DMS 273 (cell line): ENCODE results near the gene LPP.
A peak's percentile ranks its signal among the peaks of the same experiment; 100 is the strongest.

Experiments used
- DNase-seq: peaks from one replicate; lab custom pipeline; 2025; ENCODE audit not compliant: unreplicated experiment; lab: John Stamatoyannopoulos, UW

Gene LPP

GRCh38 chr3:188390775-188391443 lies 237.0 kb downstream of the LPP start:
- DNase-seq, result no peak

- DNase-seq, result no peak
Measured at GRCh38 chr3:188391592-188391991, 237.6 kb downstream of the LPP start.

GRCh38 chr3:188392076-188392475 lies 238.1 kb downstream of the LPP start:
- no peak for DNase-seq

- DNase-seq, result no peak
Measured at GRCh38 chr3:188394623-188395022, 240.7 kb downstream of the LPP start.

- peak; percentile 5 for DNase-seq
Measured at GRCh38 chr3:188396251-188396650, 242.3 kb downstream of the LPP start.

- DNase-seq, result no peak
Measured at GRCh38 chr3:188396900-188397299, 242.9 kb downstream of the LPP start.

GRCh38 chr3:188397766-188398705 lies 244.1 kb downstream of the LPP start:
- DNase-seq, result peak; percentile 41

GRCh38 chr3:188400494-188401243 lies 246.7 kb downstream of the LPP start:
- no peak for DNase-seq

GRCh38 chr3:188401244-188401993 lies 247.5 kb downstream of the LPP start:
- no peak for DNase-seq

GRCh38 chr3:188402229-188402628 lies 248.3 kb downstream of the LPP start:
- DNase-seq, result no peak

GRCh38 chr3:188403404-188403803 lies 249.4 kb downstream of the LPP start:
- no peak for DNase-seq

GRCh38 chr3:188404124-188404523 lies 250.2 kb downstream of the LPP start:
- DNase-seq, result no peak

- DNase-seq, result no peak
Measured at GRCh38 chr3:188404701-188405100, 250.7 kb downstream of the LPP start.

GRCh38 chr3:188407158-188407880 lies 253.4 kb downstream of the LPP start:
- DNase-seq, result no peak

GRCh38 chr3:188408831-188409230 lies 254.9 kb downstream of the LPP start:
- no peak for DNase-seq

- DNase-seq, result no peak
Measured at GRCh38 chr3:188411750-188412149, 257.8 kb downstream of the LPP start.

- no peak for DNase-seq
Measured at GRCh38 chr3:188415196-188415595, 261.2 kb downstream of the LPP start.

- no peak for DNase-seq
Measured at GRCh38 chr3:188416041-188416440, 262.1 kb downstream of the LPP start.

GRCh38 chr3:188417271-188417696 lies 263.3 kb downstream of the LPP start:
- DNase-seq, result no peak

- no peak for DNase-seq
Measured at GRCh38 chr3:188417766-188418165, 263.8 kb downstream of the LPP start.
